Parathyroid adenoma (tissue), 2 donors: ENCODE data around the gene TTLL8.

Experiments
- H2AFZ ChIP-seq: fragments of 300-600 bp; sonication (generic); one replicate; pipeline ENCODE4 v1.7.0; 2017; ENCODE audit warnings: antibody characterized with exemption, mild to moderate bottlenecking
- H3K27ac ChIP-seq: fragments of 300-600 bp; sonication (generic); one replicate; pipeline ENCODE4 v1.7.0; 2017
- H3K27me3 ChIP-seq: fragments of 300-600 bp; sonication (generic); one replicate; pipeline ENCODE4 v1.7.0; 2017; ENCODE audit warnings: low read length; ENCODE audit not compliant: control insufficient read depth, insufficient read depth
- H3K36me3 ChIP-seq: fragments of 300-600 bp; sonication (generic); one replicate; pipeline ENCODE4 v1.7.0; 2017; ENCODE audit warnings: low read length; ENCODE audit not compliant: control insufficient read depth, insufficient read depth
- H3K4me1 ChIP-seq: fragments of 300-600 bp; sonication (generic); one replicate; pipeline ENCODE4 v1.7.0; 2017; ENCODE audit warnings: control low read depth
- H3K4me2 ChIP-seq: fragments of 300-600 bp; sonication (generic); one replicate; pipeline ENCODE4 v1.7.0; 2017; ENCODE audit warnings: low read length
- H3K4me3 ChIP-seq: fragments of 300-600 bp; sonication (generic); one replicate; pipeline ENCODE4 v1.7.0; 2017; ENCODE audit warnings: low read depth, low read length
- H3K79me2 ChIP-seq: fragments of 300-600 bp; sonication (generic); one replicate; pipeline ENCODE4 v1.7.0; 2017; ENCODE audit warnings: control low read depth
- H3K9ac ChIP-seq: fragments of 300-600 bp; sonication (generic); one replicate; pipeline ENCODE4 v1.7.0; 2017; ENCODE audit warnings: mild to moderate bottlenecking
- H3K9me3 ChIP-seq: fragments of 300-600 bp; sonication (generic); one replicate; pipeline ENCODE4 v1.7.0; 2017; ENCODE audit warnings: low read length; ENCODE audit not compliant: control insufficient read depth
- TF ChIP-seq, protein P1 (sequence below): fragments of 300-600 bp; sonication (generic); IDR thresholded peaks from one replicate; pipeline ENCODE4 v1.7.0; 2017; ENCODE audit warnings: antibody characterized with exemption, mild to moderate bottlenecking
- donor health status: primary hyperparathyroidism.

The TTLL8 gene

GRCh38 chr22:50000587-50001387, 57.3 kb downstream of the TTLL8 start:
- no peaks in the 10 kb centered on the region for H3K9me3 ChIP-seq
- H3K9ac ChIP-seq: no peak overlapping the region
- H3K4me1 ChIP-seq: no peaks in the 10 kb centered on the region
- no peaks in the 10 kb centered on the region for H3K36me3 ChIP-seq
- no peak overlapping the region for H3K27ac ChIP-seq
- TF ChIP-seq, protein P1, sequence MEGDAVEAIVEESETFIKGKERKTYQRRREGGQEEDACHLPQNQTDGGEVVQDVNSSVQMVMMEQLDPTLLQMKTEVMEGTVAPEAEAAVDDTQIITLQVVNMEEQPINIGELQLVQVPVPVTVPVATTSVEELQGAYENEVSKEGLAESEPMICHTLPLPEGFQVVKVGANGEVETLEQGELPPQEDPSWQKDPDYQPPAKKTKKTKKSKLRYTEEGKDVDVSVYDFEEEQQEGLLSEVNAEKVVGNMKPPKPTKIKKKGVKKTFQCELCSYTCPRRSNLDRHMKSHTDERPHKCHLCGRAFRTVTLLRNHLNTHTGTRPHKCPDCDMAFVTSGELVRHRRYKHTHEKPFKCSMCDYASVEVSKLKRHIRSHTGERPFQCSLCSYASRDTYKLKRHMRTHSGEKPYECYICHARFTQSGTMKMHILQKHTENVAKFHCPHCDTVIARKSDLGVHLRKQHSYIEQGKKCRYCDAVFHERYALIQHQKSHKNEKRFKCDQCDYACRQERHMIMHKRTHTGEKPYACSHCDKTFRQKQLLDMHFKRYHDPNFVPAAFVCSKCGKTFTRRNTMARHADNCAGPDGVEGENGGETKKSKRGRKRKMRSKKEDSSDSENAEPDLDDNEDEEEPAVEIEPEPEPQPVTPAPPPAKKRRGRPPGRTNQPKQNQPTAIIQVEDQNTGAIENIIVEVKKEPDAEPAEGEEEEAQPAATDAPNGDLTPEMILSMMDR: no peak
- H3K4me2 ChIP-seq: no peak overlapping the region
- no peaks in the 10 kb centered on the region for H3K27me3 ChIP-seq
- H3K79me2 ChIP-seq: no peaks in the 10 kb centered on the region
- no peak overlapping the region for H3K4me3 ChIP-seq
- H2AFZ ChIP-seq: no peak overlapping the region

DNA sequence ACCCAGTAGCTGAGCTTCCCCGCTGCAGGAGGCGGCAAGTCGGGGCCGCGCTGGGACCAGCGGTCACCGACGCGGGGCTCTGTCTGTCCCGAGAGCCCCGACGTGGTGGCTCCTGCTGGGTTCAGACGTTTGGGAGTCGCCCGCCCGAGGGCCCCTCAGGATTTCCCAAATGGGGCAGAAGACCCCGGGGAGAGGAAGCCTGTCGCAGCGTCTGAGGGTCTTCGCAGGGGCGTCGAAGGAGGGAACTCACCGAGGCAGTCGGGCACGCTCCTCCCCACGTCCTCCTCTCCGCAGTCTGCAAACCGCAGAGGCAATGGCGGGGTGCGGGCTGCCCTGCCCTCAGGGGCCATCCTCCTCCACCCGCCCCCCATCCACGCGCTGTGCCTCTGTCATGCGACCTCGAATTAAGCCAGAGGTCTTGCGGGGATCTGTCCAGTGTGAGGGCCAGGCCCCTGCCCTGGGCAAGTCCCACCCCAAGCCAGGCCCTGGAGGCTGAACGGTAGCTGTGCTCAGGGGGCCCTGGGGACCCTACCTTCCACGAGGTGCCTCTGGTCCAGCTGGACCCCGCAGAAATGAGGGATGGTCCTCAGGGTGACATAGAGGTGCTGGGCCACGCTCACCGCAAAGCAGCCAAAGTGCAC, 58.0 kb downstream of the TTLL8 start:
- Histone ChIP-seq H3K9ac (no peak overlapping the region), H3K4me3 (no peak overlapping the region), H3K36me3 (no peaks in the 10 kb centered on the region), H3K4me1 (no peaks in the 10 kb centered on the region), H3K9me3 (no peaks in the 10 kb centered on the region), H3K27me3 (no peaks in the 10 kb centered on the region), H3K27ac (no peak overlapping the region), H2AFZ (no peak overlapping the region), H3K4me2 (no peak overlapping the region), H3K79me2 (no peaks in the 10 kb centered on the region)
- TF ChIP-seq, protein P1: no peak

DNA sequence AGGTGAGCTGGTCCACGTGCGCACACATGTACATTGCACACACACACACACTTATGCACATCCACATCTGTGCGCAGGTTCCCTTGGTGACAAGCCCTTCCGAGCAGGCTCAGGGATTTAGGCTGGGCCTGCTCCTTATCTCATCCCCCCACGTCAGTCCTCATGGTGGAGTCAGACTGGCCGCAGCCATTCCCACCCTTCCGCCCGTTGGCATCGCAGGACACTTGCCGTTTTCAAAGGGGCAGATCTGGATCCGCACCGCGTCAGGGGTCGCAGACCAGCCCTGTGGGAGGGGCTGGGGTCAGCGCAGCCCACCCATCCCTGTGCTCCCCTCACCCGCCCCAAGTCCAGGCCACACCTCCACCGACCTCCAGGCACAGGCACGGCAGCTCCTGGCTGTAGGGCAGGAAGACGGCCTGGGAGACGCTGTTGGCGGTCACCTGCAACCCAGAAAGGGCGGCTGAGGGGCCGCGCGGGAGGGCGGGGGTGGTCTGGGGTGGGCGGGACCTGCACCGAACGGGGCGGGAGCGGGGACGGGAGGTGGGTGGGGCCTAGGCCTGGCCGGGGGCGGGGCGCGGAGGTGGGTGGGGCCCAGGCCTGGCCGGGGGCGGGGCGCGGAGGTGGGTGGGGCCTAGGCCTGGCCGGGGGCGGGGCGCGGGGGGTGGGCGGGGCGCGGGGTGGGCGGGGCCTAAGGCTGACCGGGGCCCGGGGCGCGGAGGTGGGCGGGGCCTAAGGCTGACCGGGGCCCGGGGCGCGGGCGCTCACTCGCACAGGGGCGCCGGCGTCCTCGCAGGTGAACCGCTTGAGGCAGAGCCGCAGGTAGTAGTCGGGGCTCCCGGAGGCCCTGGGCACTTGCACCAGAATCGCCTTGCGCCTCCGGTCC, 58.8 kb downstream of the TTLL8 start:
- Histone ChIP-seq H3K79me2 (no peaks in the 10 kb centered on the region), H3K4me3 (no peak overlapping the region), H3K9ac (no peak overlapping the region), H3K4me2 (no peak overlapping the region), H3K9me3 (no peaks in the 10 kb centered on the region), H2AFZ (no peak overlapping the region), H3K36me3 (no peaks in the 10 kb centered on the region), H3K27ac (no peak overlapping the region), H3K4me1 (no peaks in the 10 kb centered on the region), H3K27me3 (no peaks in the 10 kb centered on the region)
- TF ChIP-seq, protein P1: no peak

GRCh38 chr22:49998718-49999062, 59.4 kb downstream of the TTLL8 start:
- no peaks in the 10 kb centered on the region for H3K27me3 ChIP-seq
- H3K27ac ChIP-seq: no peak overlapping the region
- H3K4me2 ChIP-seq: no peak overlapping the region
- H3K4me1 ChIP-seq: no peaks in the 10 kb centered on the region
- H3K9me3 ChIP-seq: no peaks in the 10 kb centered on the region
- TF ChIP-seq, protein P1: no peak
- no peak overlapping the region for H2AFZ ChIP-seq
- no peak overlapping the region for H3K9ac ChIP-seq
- no peak overlapping the region for H3K4me3 ChIP-seq
- no peaks in the 10 kb centered on the region for H3K36me3 ChIP-seq
- H3K79me2 ChIP-seq: no peaks in the 10 kb centered on the region
